Vagina (tissue), 2 donors: ENCODE results near the gene CWF19L2.

ENCODE experiments used
- CTCF ChIP-seq, 3 experiments: fragments of 450-650 bp in 2 of 3; fragments of 200-600 bp in 1 of 3; sonication (generic) in 1 of 3; IDR thresholded peaks; one replicate each; pipeline ENCODE4 v1.5.1; 2017 to 2019; ENCODE audit warnings: antibody characterized with exemption in 3 of 3, mild to moderate bottlenecking in 2 of 3, moderate library complexity in 2 of 3
- POLR2A ChIP-seq, 2 donors: fragments of 450-650 bp; IDR thresholded peaks; one replicate each; pipeline ENCODE4 v1.6.1; 2017; ENCODE audit warnings: antibody characterized with exemption in 2 of 2, mild to moderate bottlenecking in 2 of 2, moderate library complexity in 2 of 2

GRCh38 chr11:107501713-107502112 is 44.1 kb upstream of the CWF19L2 start:
- TF ChIP-seq CTCF (IDR thresholded peaks at IDR 0.05) (no peak), POLR2A (IDR thresholded peaks at IDR 0.05) (no peak)
